Hematopoietic multipotent progenitor cell treated with erythropoietin and hydrocortisone succinate and interleukin-3 and kit ligand, for 15 days (in vitro differentiated cells): ENCODE data around the gene THSD4.

Experiments
- DNase-seq: peaks from one replicate; pipeline ENCODE4 v3.0.0-alpha.2; 2015; ENCODE audit warnings: low spot score

The THSD4 gene

GRCh38 chr15:71455107-71455506, 339.8 kb downstream of the THSD4 start:
- DNase-seq, result no peak

- no peak for DNase-seq
Measured at GRCh38 chr15:71455878-71456277, 340.6 kb downstream of the THSD4 start.

- DNase-seq, result no peak
Measured at GRCh38 chr15:71456362-71456761, 341.1 kb downstream of the THSD4 start.

- no peak for DNase-seq
Measured at GRCh38 chr15:71456811-71457210, 341.5 kb downstream of the THSD4 start.

GRCh38 chr15:71458089-71458660, 342.9 kb downstream of the THSD4 start:
- DNase-seq, result no peak

- no peak for DNase-seq
Measured at GRCh38 chr15:71461748-71462147, 346.5 kb downstream of the THSD4 start.

- no peak for DNase-seq
Measured at GRCh38 chr15:71462638-71463037, 347.4 kb downstream of the THSD4 start.

- DNase-seq, result no peak
Measured at GRCh38 chr15:71463156-71463665, 347.9 kb downstream of the THSD4 start.

- no peak for DNase-seq
Measured at GRCh38 chr15:71465131-71465955, 350.1 kb downstream of the THSD4 start.

- no peak for DNase-seq
Measured at GRCh38 chr15:71468715-71469114, 353.4 kb downstream of the THSD4 start.

GRCh38 chr15:71469413-71469812, 354.1 kb downstream of the THSD4 start:
- DNase-seq, result no peak

GRCh38 chr15:71471347-71471746, 356.1 kb downstream of the THSD4 start:
- DNase-seq, result no peak

GRCh38 chr15:71472566-71472965, 357.3 kb downstream of the THSD4 start:
- no peak for DNase-seq

GRCh38 chr15:71473751-71474150, 358.5 kb downstream of the THSD4 start:
- no peak for DNase-seq

GRCh38 chr15:71476823-71477222, 361.6 kb downstream of the THSD4 start:
- no peak for DNase-seq

- DNase-seq, result no peak
Measured at GRCh38 chr15:71480556-71480955, 365.3 kb downstream of the THSD4 start.

GRCh38 chr15:71484080-71484479, 368.8 kb downstream of the THSD4 start:
- DNase-seq, result no peak

- no peak for DNase-seq
Measured at GRCh38 chr15:71485094-71485693, 369.9 kb downstream of the THSD4 start.

- DNase-seq, result no peak
Measured at GRCh38 chr15:71489570-71489969, 374.3 kb downstream of the THSD4 start.

GRCh38 chr15:71493526-71493925, 378.3 kb downstream of the THSD4 start:
- DNase-seq, result no peak

- DNase-seq, result no peak
Measured at GRCh38 chr15:71494563-71495397, 379.5 kb downstream of the THSD4 start.

- DNase-seq, result no peak
Measured at GRCh38 chr15:71495398-71495780, 380.1 kb downstream of the THSD4 start.
